ENCODE results near the gene CCDC141. TPM values are rescaled to one million over a fixed set of nuclear protein-coding genes. Genes with fewer than 3 reads are reported as not detected.

Gene CCDC141
- total RNA-seq, 4 donors from 2014 or later, result 5.5 to 18.9 (median 12.5) TPM

GRCh38 chr2:178834086-178834485 lies 215.9 kb downstream of the CCDC141 start:
- no peak for TF ChIP-seq CTCF (IDR thresholded peaks at IDR 0.05)
- ATAC-seq (ENCODE audit: low FRiP score) (no peak), DNase-seq (ENCODE audit: low spot score) (no peak)

- no peak for TF ChIP-seq CTCF (IDR thresholded peaks at IDR 0.05)
- ATAC-seq (ENCODE audit: low FRiP score), result no peak
Measured at GRCh38 chr2:178833382-178833781, 216.6 kb downstream of the CCDC141 start.

GRCh38 chr2:178830451-178830850 lies 219.5 kb downstream of the CCDC141 start:
- ATAC-seq (ENCODE audit: low FRiP score) (no peak), DNase-seq (ENCODE audit: low spot score) (no peak)
- TF ChIP-seq CTCF (IDR thresholded peaks at IDR 0.05), result no peak

More at GRCh38 chr2:178833382-178833781, 216.6 kb downstream of the CCDC141 start:
- DNase-seq (ENCODE audit: low spot score), result no peak

GRCh38 chr2:178829981-178830380 lies 220.0 kb downstream of the CCDC141 start:
- DNase-seq (ENCODE audit: low spot score) (no peak), ATAC-seq (ENCODE audit: low FRiP score) (no peak)
- no peak for TF ChIP-seq CTCF (IDR thresholded peaks at IDR 0.05)

GRCh38 chr2:178829299-178829960 lies 220.5 kb downstream of the CCDC141 start:
- DNase-seq (ENCODE audit: low spot score), result no peak
- no peak for TF ChIP-seq CTCF (IDR thresholded peaks at IDR 0.05)
- no peak for ATAC-seq (ENCODE audit: low FRiP score)

GRCh38 chr2:178828486-178828881 lies 221.5 kb downstream of the CCDC141 start:
- ATAC-seq (ENCODE audit: low FRiP score) (no peak), DNase-seq (ENCODE audit: low spot score) (no peak)
- TF ChIP-seq CTCF (IDR thresholded peaks at IDR 0.05), result no peak

- no peak for TF ChIP-seq CTCF (IDR thresholded peaks at IDR 0.05)
- DNase-seq (ENCODE audit: low spot score), result no peak
- ATAC-seq (ENCODE audit: low FRiP score), result no peak
Measured at GRCh38 chr2:178827739-178828485, 222.0 kb downstream of the CCDC141 start.
